ENCODE measurements around the gene PARPBP.

DNA sequence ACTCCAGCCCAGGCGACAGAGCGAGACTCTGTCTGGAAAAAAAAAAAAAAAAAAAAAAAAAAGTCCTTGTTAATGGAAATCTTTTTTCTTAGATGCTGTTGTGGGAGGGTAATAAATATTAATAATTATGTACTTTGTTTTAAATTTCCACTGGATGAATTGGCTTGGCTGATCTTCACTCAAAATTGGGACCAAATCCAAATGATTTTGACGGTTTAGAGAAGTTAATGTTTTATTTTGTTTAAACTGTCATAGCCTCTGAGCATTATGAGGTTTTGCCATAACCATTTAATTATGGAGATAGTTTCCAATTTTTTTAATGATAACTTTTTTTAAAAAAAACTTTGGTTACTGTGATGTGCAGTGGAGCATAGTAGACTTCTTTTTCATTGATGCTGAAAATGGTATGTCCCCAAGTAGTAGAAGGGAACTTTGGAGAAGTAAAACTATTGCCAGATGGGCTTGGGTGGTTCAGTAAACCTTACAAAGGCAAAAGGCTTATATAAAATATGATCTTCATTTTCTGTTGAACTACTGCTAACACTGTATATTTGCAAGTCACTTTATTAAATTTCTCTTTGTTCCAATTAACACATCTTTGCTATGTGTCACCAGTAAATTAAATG, 81.6 kb downstream of the PARPBP start:
- no peak for TF ChIP-seq POLR2A (IDR thresholded peaks at IDR 0.05)
- TF ChIP-seq, protein P1, sequence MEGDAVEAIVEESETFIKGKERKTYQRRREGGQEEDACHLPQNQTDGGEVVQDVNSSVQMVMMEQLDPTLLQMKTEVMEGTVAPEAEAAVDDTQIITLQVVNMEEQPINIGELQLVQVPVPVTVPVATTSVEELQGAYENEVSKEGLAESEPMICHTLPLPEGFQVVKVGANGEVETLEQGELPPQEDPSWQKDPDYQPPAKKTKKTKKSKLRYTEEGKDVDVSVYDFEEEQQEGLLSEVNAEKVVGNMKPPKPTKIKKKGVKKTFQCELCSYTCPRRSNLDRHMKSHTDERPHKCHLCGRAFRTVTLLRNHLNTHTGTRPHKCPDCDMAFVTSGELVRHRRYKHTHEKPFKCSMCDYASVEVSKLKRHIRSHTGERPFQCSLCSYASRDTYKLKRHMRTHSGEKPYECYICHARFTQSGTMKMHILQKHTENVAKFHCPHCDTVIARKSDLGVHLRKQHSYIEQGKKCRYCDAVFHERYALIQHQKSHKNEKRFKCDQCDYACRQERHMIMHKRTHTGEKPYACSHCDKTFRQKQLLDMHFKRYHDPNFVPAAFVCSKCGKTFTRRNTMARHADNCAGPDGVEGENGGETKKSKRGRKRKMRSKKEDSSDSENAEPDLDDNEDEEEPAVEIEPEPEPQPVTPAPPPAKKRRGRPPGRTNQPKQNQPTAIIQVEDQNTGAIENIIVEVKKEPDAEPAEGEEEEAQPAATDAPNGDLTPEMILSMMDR (IDR thresholded peaks at IDR 0.05 in 8 of 11, conservative IDR thresholded peaks at IDR 0.05 in 3 of 11), result no peak
